SJCRH30 (cell line): Measurements from ENCODE around the gene RPL29. TPM values are rescaled to one million over a fixed set of nuclear protein-coding genes. Genes with fewer than 3 reads are reported as not detected.

Experiments
- DNase-seq, 2 experiments: peaks; one replicate each; pipeline ENCODE4 v3.0.0-alpha.2; 2015 to 2020
- H3K27ac ChIP-seq: fragments of 250-450 bp; sonication (Bioruptor Pico); 2 replicates; pipeline ENCODE4 v1.5.1; 2020; ENCODE audit warnings: mild to moderate bottlenecking, moderate library complexity
- H3K27me3 ChIP-seq: fragments of 250-450 bp; sonication (Bioruptor Pico); 2 replicates; pipeline ENCODE4 v1.5.1; 2020; ENCODE audit warnings: mild to moderate bottlenecking, moderate library complexity
- H3K36me3 ChIP-seq: fragments of 250-450 bp; sonication (Bioruptor Pico); 2 replicates; pipeline ENCODE4 v1.5.1; 2020; ENCODE audit warnings: mild to moderate bottlenecking, moderate library complexity
- H3K4me1 ChIP-seq: fragments of 250-450 bp; sonication (Bioruptor Pico); 2 replicates; pipeline ENCODE4 v1.5.1; 2020; ENCODE audit warnings: mild to moderate bottlenecking, moderate library complexity
- H3K4me3 ChIP-seq: fragments of 250-450 bp; sonication (Bioruptor Pico); 2 replicates; pipeline ENCODE4 v1.5.1; 2020; ENCODE audit warnings: mild to moderate bottlenecking, moderate library complexity
- H3K9me3 ChIP-seq: fragments of 250-450 bp; sonication (Bioruptor Pico); replicated peaks from 2 replicates; pipeline ENCODE4 v1.5.1; 2020; ENCODE audit warnings: mild to moderate bottlenecking, moderate library complexity
- total RNA-seq: library from RNA; depleted of rRNA; stranded (reverse); fragments of >200 nt; shearing (Covaris generic); gene quantifications from 2 replicates; pipeline ENCODE4 v1.2.3, GENCODE V29; 2014

RPL29 gene
- total RNA-seq, 1 experiment from 2014 or later = 1,784 TPM

- H3K4me3 ChIP-seq = no peak overlapping the region
- H3K36me3 ChIP-seq = no peaks in the 10 kb centered on the region
- H3K9me3 ChIP-seq = no peaks in the 10 kb centered on the region
- H3K4me1 ChIP-seq = peaks cover 23% of the 10 kb centered on the region
- DNase-seq = no peak
- no peak overlapping the region for H3K27ac ChIP-seq
- H3K27me3 ChIP-seq = no peaks in the 10 kb centered on the region
These were observed 24.3 kb downstream of the RPL29 start for GRCh38 chr3:51971350-51971749.

DNA sequence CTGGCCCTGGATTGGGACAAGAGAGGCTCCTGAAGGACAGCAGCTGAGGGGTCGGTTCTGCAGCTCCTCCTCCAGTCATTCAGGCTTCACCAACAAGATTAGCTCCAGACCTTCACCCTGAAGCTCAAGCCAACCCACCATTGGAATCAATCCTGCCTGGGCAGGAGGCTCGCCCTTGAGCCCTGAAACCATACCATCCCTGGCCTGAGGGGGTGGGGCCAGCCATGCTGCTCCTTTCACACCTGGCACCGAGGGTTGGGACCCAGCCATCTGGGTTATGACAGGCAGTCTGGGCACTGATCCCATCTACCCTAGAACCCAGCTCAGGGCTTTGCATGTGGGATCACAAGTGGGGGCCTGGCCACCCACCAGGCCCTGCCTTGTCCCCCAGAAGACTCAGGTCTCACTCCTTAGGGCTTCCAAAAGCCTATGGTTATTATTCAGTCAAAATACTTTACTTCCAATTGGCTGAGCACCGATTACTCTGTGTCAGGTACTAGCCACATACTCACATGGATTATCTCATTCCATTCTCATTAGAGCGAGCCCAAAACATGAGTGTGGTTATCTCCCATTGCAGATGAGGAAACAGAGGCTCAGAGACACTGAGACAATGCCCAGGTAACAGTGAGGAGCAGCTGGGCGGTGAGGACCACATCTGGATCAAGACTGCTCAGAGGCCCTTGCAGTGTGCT is 24.9 kb downstream of the RPL29 start:
- peaks cover 22% of the 10 kb centered on the region for H3K4me1 ChIP-seq
- no peak for DNase-seq
- H3K4me3 ChIP-seq = no peak overlapping the region
- no peaks in the 10 kb centered on the region for H3K9me3 ChIP-seq
- no peaks in the 10 kb centered on the region for H3K27me3 ChIP-seq
- H3K27ac ChIP-seq = no peak overlapping the region
- no peaks in the 10 kb centered on the region for H3K36me3 ChIP-seq

- H3K9me3 ChIP-seq = no peaks in the 10 kb centered on the region
- peaks cover 27% of the 10 kb centered on the region for H3K4me1 ChIP-seq
- H3K36me3 ChIP-seq = peaks cover 4% of the 10 kb centered on the region; the same call in 1 of the 2 replicates
- no peaks in the 10 kb centered on the region for H3K27me3 ChIP-seq
- H3K27ac ChIP-seq = no peak overlapping the region
- DNase-seq = no peak
- H3K4me3 ChIP-seq = no peak overlapping the region
These were observed 25.9 kb downstream of the RPL29 start for GRCh38 chr3:51969841-51970240.

GRCh38 chr3:51968883-51969678 is 26.6 kb downstream of the RPL29 start:
- Histone ChIP-seq H3K9me3 (no peaks in the 10 kb centered on the region), H3K27ac (no peak overlapping the region; the same call in 1 of the 2 replicates), H3K27me3 (no peaks in the 10 kb centered on the region), H3K36me3 (peaks cover 4% of the 10 kb centered on the region; the same call in 1 of the 2 replicates), H3K4me1 (peaks cover 33% of the 10 kb centered on the region), H3K4me3 (no peak overlapping the region)
- DNase-seq = no peak

- Histone ChIP-seq H3K36me3 (peaks cover 4% of the 10 kb centered on the region; the same call in 1 of the 2 replicates), H3K9me3 (no peaks in the 10 kb centered on the region), H3K4me1 (peaks cover 40% of the 10 kb centered on the region), H3K27me3 (no peaks in the 10 kb centered on the region), H3K27ac (peak overlapping the region; percentile 89), H3K4me3 (peak overlapping the region; percentile 90)
- DNase-seq = peak; percentile 49 to 62
These were observed 27.4 kb downstream of the RPL29 start for GRCh38 chr3:51968170-51968775.

- H3K4me3 ChIP-seq = peak within 1 kb of the TSS; percentile 90
- peak within 1 kb of the TSS; percentile 89 for H3K27ac ChIP-seq
- DNase-seq = peak; percentile 75 to 78
- H3K36me3 ChIP-seq = peaks cover 4% of the 10 kb centered on the region; the same call in 1 of the 2 replicates
- no peaks in the 10 kb centered on the region for H3K9me3 ChIP-seq
- no peaks in the 10 kb centered on the region for H3K27me3 ChIP-seq
- peaks cover 47% of the 10 kb centered on the region for H3K4me1 ChIP-seq
These were observed 28.1 kb downstream of the RPL29 start, which contains the start of gene PCBP4 for GRCh38 chr3:51967384-51968169. Gene PCBP4, minus strand, starts transcription at chr3:51967454. Its CDS starts 6,214 bp downstream, at chr3:51961240.

DNA sequence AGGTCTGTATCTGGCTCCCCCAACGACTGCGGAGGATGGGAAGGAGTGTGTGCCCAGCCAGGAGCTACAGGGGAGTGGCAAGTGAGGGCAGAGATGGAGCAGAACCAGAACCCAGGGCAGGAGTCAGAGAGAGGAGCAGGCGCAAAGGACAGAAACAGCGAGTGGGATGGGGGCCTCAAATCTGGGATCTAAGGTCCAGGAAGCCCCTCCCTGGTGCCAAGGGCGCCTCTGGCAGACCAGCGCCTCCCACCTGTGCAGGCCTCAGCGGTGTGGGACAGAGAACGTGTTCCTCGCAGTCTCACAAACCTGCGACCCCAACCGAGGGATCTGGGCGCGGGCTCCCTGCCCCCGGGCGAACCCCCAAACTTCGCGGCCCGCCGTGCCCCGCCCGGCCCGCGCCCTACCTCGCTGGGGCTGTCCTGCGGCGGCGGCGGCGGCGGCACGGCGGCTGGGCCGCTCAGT is 28.7 kb downstream of the RPL29 start:
- DNase-seq = peak in 1 of 2 experiments; percentile 41
- H3K9me3 ChIP-seq = no peaks in the 10 kb centered on the region
- H3K4me1 ChIP-seq = peaks cover 53% of the 10 kb centered on the region
- H3K4me3 ChIP-seq = peak overlapping the region; percentile 90
- peaks cover 4% of the 10 kb centered on the region; the same call in 1 of the 2 replicates for H3K36me3 ChIP-seq
- no peaks in the 10 kb centered on the region for H3K27me3 ChIP-seq
- peak overlapping the region; percentile 68 for H3K27ac ChIP-seq

DNA sequence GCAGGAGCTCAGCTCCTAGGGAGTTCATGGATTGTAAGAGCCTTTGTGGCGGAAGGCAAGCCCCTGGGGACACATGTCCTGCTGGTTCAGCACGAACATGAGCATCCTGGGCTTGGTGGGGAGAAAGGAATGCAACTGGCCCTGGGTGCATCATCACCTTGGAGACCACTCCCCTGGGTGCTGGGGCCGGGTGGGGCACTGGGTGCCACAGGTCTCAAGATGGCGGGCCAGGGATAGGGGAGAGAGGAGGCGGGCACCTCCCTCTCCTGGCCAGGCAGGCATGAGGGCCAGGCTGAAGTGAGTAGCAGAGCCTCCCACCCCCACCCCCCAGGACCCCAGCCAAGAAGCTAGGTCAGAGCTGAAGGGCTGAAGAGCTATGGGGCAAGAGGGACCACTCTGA is 29.2 kb downstream of the RPL29 start:
- Histone ChIP-seq H3K4me1 (peaks cover 58% of the 10 kb centered on the region), H3K4me3 (peak overlapping the region; percentile 90), H3K9me3 (no peaks in the 10 kb centered on the region), H3K27me3 (no peaks in the 10 kb centered on the region), H3K27ac (peak overlapping the region; percentile 68), H3K36me3 (peaks cover 8% of the 10 kb centered on the region)
- DNase-seq = peak in 1 of 2 experiments; percentile 42

DNA sequence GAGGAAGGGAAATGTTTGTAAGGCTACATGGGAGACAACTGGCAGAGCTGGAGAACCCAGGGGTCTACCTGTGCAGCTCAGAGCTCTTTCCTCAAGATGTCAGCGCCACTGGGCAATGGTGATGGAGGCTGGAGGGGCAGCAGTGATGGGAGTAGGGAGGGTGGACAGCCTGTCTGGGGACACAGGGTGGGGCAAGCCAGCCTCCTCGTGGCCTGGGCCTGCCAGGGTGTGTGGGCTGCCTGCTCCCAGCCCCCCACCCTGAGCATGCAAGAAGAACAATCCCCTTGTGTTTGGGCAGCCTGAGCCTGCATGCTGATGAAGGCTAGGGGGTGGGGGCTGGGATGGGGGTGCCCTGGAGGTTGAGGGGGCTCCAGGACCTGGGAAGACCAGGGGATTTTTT is 29.7 kb downstream of the RPL29 start:
- Histone ChIP-seq H3K4me3 (peak overlapping the region; percentile 90), H3K9me3 (no peaks in the 10 kb centered on the region), H3K36me3 (peaks cover 9% of the 10 kb centered on the region), H3K27ac (peak overlapping the region; percentile 68; the same call in 1 of the 2 replicates), H3K27me3 (no peaks in the 10 kb centered on the region), H3K4me1 (peaks cover 59% of the 10 kb centered on the region)
- no peak for DNase-seq

DNA sequence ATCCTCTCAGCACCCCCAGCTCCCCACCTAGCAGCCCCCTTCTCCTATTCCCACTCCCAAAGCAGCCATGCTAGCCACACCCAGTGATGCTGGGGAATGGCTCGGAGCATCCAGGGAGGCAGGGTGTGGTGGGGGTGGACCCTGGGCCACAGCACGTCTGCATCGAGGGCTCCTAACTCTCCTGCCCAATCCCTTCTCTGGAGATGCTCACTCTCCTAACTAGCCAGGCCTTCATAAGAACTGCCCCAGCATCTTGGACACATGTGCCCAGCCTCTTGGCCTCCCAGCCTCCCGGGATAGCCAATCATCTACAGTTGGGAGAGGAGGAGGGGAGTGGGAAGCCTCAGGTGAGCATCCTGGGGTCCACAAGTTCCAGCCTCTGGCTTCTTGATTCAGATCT is 31.2 kb downstream of the RPL29 start:
- peak overlapping the region; percentile 90 for H3K4me3 ChIP-seq
- peaks cover 59% of the 10 kb centered on the region for H3K4me1 ChIP-seq
- H3K27me3 ChIP-seq = no peaks in the 10 kb centered on the region
- H3K9me3 ChIP-seq = no peaks in the 10 kb centered on the region
- DNase-seq = no peak
- peaks cover 24% of the 10 kb centered on the region for H3K36me3 ChIP-seq
- peak overlapping the region; percentile 91 for H3K27ac ChIP-seq

DNA sequence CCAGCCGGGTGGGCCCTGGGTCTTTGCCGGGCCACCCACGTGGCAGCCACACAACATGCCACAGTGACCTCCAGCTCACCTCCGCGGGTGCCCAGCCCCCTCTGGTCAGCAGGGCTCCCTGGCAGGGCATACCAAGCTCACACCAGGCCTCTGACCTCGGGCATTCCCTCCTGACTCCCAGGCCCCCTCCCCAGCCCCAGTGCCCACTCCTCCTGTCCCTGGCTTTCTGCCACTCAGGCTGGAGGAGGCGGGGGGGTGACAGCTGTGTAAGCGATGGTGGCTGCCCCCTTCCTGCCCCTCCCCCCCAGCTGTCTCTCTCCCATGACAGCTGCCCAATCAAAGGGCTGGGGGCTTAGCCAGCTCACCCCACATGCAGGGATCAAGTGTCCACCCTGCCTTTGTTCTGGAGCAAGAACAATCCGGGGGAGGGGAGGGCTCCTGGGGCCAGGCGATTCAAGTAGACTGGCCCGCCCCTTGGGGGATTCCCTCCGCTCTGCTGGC is 31.7 kb downstream of the RPL29 start:
- H3K4me3 ChIP-seq = peak overlapping the region; percentile 90
- peak overlapping the region; percentile 91 for H3K27ac ChIP-seq
- no peaks in the 10 kb centered on the region for H3K9me3 ChIP-seq
- H3K36me3 ChIP-seq = peaks cover 29% of the 10 kb centered on the region
- no peaks in the 10 kb centered on the region for H3K27me3 ChIP-seq
- DNase-seq = peak; percentile 99
- H3K4me1 ChIP-seq = peaks cover 54% of the 10 kb centered on the region

DNA sequence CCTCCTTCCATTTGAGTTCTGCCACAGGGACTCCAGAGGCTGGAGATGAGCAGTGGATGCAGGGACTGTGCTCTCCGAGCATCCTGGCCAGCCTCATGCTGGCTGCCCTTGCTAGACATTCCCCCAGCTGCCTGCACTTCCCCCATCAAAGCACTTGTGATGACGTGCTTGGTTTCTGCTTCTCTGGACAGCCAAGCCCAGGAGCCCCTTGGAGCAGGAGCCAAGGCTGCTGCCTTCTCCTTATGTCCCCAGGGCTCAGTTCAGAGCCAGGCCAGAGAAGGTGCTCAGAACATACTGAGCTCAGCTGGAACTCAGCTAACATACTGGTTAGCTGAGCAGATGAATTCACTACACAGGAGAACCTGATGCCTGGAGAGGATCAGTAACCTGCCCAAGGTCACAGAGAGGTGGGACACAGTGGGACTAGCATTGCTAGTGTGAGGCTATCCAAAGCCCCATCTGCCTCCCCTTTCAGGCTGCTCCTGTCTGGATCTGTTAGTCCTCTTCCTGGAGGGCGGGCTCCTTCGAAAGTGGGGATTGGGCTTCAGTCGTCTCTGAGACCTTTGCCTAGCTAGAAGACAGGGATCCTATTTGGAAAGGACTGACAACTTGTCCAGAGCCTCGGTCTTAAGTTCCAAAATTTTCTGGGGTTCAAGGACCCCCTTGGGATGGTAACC is 32.7 kb downstream of the RPL29 start:
- Histone ChIP-seq H3K4me1 (peaks cover 46% of the 10 kb centered on the region), H3K36me3 (peaks cover 39% of the 10 kb centered on the region), H3K9me3 (no peaks in the 10 kb centered on the region), H3K27ac (peak overlapping the region; percentile 91; the same call in 1 of the 2 replicates), H3K27me3 (no peaks in the 10 kb centered on the region), H3K4me3 (no peak overlapping the region)
- DNase-seq = peak in 1 of 2 experiments; percentile 34
